ENCODE measurements around the gene CTIF. TPM values are rescaled to one million over a fixed set of nuclear protein-coding genes. Genes with fewer than 3 reads are reported as not detected.

CTIF gene
- polyA plus RNA-seq, 1 experiment: 40.2 TPM

GRCh38 chr18:48550101-48550729 is 11.4 kb downstream of the CTIF start:
- no peak for DNase-seq (ENCODE audit: low read depth, low spot score)
- Histone ChIP-seq H3K27me3 (ENCODE audit: control insufficient read depth, insufficient read depth, low read length) (no peaks in the 10 kb centered on the region), H3K27ac (ENCODE audit: low read depth, low read length) (no peak overlapping the region), H3K4me3 (ENCODE audit: low read depth, low read length) (no peak overlapping the region), H3K9me3 (ENCODE audit: control insufficient read depth, insufficient read depth, low read length) (no peaks in the 10 kb centered on the region)
- ChIA-PET POLR2A (no interaction called here), CTCF (no interaction called here)
- no peak for TF ChIP-seq CTCF (IDR thresholded peaks at IDR 0.05; ENCODE audit: low read depth, low read length)

GRCh38 chr18:48551100-48551499 is 12.3 kb downstream of the CTIF start:
- TF ChIP-seq CTCF (IDR thresholded peaks at IDR 0.05; ENCODE audit: low read depth, low read length): no peak
- Histone ChIP-seq H3K9me3 (ENCODE audit: control insufficient read depth, insufficient read depth, low read length) (no peaks in the 10 kb centered on the region), H3K4me3 (ENCODE audit: low read depth, low read length) (no peak overlapping the region), H3K27ac (ENCODE audit: low read depth, low read length) (no peak overlapping the region), H3K27me3 (ENCODE audit: control insufficient read depth, insufficient read depth, low read length) (no peaks in the 10 kb centered on the region)
- ChIA-PET CTCF (no interaction called here), POLR2A (no interaction called here)
- DNase-seq (ENCODE audit: low read depth, low spot score): no peak

GRCh38 chr18:48552130-48552529 is 13.3 kb downstream of the CTIF start:
- no peaks in the 10 kb centered on the region for H3K27me3 ChIP-seq (ENCODE audit: control insufficient read depth, insufficient read depth, low read length)
- POLR2A ChIA-PET: interaction anchor here (0.6 kb wide), 1 partner anchor 71 kb away, joined by 3 read pairs; no protein-coding TSS in a partner anchor
- CTCF ChIA-PET: no interaction called here
- TF ChIP-seq CTCF (IDR thresholded peaks at IDR 0.05; ENCODE audit: low read depth, low read length): no peak
- no peaks in the 10 kb centered on the region for H3K9me3 ChIP-seq (ENCODE audit: control insufficient read depth, insufficient read depth, low read length)
- no peak overlapping the region for H3K4me3 ChIP-seq (ENCODE audit: low read depth, low read length)
- DNase-seq (ENCODE audit: low read depth, low spot score): no peak
- no peak overlapping the region for H3K27ac ChIP-seq (ENCODE audit: low read depth, low read length)

- CTCF ChIA-PET: interaction anchor here (0.7 kb wide), 2 partner anchors 35 to 90 kb away, joined by 3 to 5 read pairs; no protein-coding TSS in a partner anchor
- no peak for TF ChIP-seq CTCF (IDR thresholded peaks at IDR 0.05; ENCODE audit: low read depth, low read length)
- Histone ChIP-seq H3K9me3 (ENCODE audit: control insufficient read depth, insufficient read depth, low read length) (no peaks in the 10 kb centered on the region), H3K4me3 (ENCODE audit: low read depth, low read length) (no peak overlapping the region), H3K27me3 (ENCODE audit: control insufficient read depth, insufficient read depth, low read length) (no peaks in the 10 kb centered on the region), H3K27ac (ENCODE audit: low read depth, low read length) (no peak overlapping the region)
- no peak for DNase-seq (ENCODE audit: low read depth, low spot score)
- POLR2A ChIA-PET: no interaction called here
These were observed 14.4 kb downstream of the CTIF start for GRCh38 chr18:48553236-48553635.

- Histone ChIP-seq H3K4me3 (ENCODE audit: low read depth, low read length) (no peak overlapping the region), H3K27me3 (ENCODE audit: control insufficient read depth, insufficient read depth, low read length) (no peaks in the 10 kb centered on the region), H3K27ac (ENCODE audit: low read depth, low read length) (no peak overlapping the region), H3K9me3 (ENCODE audit: control insufficient read depth, insufficient read depth, low read length) (peaks cover 5% of the 10 kb centered on the region; the same call in 1 of the 2 replicates)
- no peak for TF ChIP-seq CTCF (IDR thresholded peaks at IDR 0.05; ENCODE audit: low read depth, low read length)
- ChIA-PET POLR2A (no interaction called here), CTCF (no interaction called here)
- DNase-seq (ENCODE audit: low read depth, low spot score): no peak
These were observed 16.0 kb downstream of the CTIF start for GRCh38 chr18:48554610-48555400.

Data from AG04450 (cell line).